Prostate gland (tissue), 2 donors: Measurements from ENCODE around the gene C3. TPM values are rescaled to one million over a fixed set of nuclear protein-coding genes. Genes with fewer than 3 reads are reported as not detected.

Experiments
- DNase-seq: peaks from one replicate; pipeline ENCODE4 v3.0.0-alpha.2; 2019; ENCODE audit warnings: low spot score
- H3K27ac ChIP-seq, 2 donors: fragments of 200-600 bp; sonication (generic); 2 replicates each; pipeline ENCODE4 v1.5.1; 2017 to 2019
- H3K27me3 ChIP-seq: fragments of 200-600 bp; sonication (generic); replicated peaks from 2 replicates; pipeline ENCODE4 v1.5.1; 2019; ENCODE audit not compliant: insufficient read depth
- H3K36me3 ChIP-seq, 2 donors: fragments of 200-600 bp; sonication (generic); 1 replicate in 1 of 2; 2 replicates in 1 of 2; pipeline versions ENCODE4 v1.5.1 to v1.8.1; 2017 to 2019
- H3K4me1 ChIP-seq: fragments of 200-600 bp; sonication (generic); replicated peaks from 2 replicates; pipeline ENCODE4 v1.5.1; 2019
- H3K4me3 ChIP-seq, 2 donors: fragments of 200-600 bp; sonication (generic); 2 replicates each; pipeline ENCODE4 v1.5.1; 2017 to 2019
- H3K9me3 ChIP-seq: fragments of 200-600 bp; sonication (generic); 2 replicates; pipeline ENCODE4 v1.5.1; 2017
- POLR2A ChIP-seq: fragments of 450-650 bp; IDR thresholded peaks from one replicate; pipeline ENCODE4 v1.6.1; 2016; ENCODE audit warnings: antibody characterized with exemption, mild to moderate bottlenecking
- POLR2AphosphoS5 ChIP-seq: sonication (generic); formaldehyde crosslinking; IDR thresholded peaks from one replicate; pipeline ENCODE4 v1.6.1; 2017; ENCODE audit warnings: antibody characterized with exemption
- WGBS: methylation state at CpG from one replicate; pipeline ENCODE4 v1.1.5; 2018; 5-methylcytosine and 5-hydroxymethylcytosine counted together
- intact Hi-C: fragments of 100-400 bp; cut with DNase I; formaldehyde crosslinking; loops from one replicate; pipeline ENCODE4 v1.14.2; 2022
- total RNA-seq, 2 donors: library from RNA; depleted of rRNA; stranded (reverse); fragments of >200 nt; gene quantifications; one replicate each; pipeline ENCODE4 v1.1.0, GENCODE V29; 2016
- TF ChIP-seq, protein P1 (sequence below), 4 experiments: fragments of 200-600 bp in 2 of 4; fragments of 450-650 bp in 2 of 4; sonication (generic) in 2 of 4; IDR thresholded peaks; 1 replicate in 3 of 4; 2 replicates in 1 of 4; pipeline ENCODE4 v1.5.1; 2016 to 2019; ENCODE audit warnings: antibody characterized with exemption in 4 of 4, mild to moderate bottlenecking in 2 of 4, moderate library complexity in 2 of 4

Gene C3
- total RNA-seq, 2 donors from 2014 or later = 95.1 to 165 TPM

- Histone ChIP-seq H3K27ac (no peak overlapping the region), H3K4me1 (no peaks in the 10 kb centered on the region), H3K4me3 (no peak overlapping the region), H3K27me3 (no peaks in the 10 kb centered on the region), H3K9me3 (no peaks in the 10 kb centered on the region), H3K36me3 (peaks cover 0 to 3% of the 10 kb centered on the region in 2 donors)
- WGBS = 99% methylated on average over 17 of the region's 17 CpGs
- intact Hi-C loops = no loop called here
- no peak for TF ChIP-seq POLR2AphosphoS5
- no peak for TF ChIP-seq POLR2A
- TF ChIP-seq, protein P1, sequence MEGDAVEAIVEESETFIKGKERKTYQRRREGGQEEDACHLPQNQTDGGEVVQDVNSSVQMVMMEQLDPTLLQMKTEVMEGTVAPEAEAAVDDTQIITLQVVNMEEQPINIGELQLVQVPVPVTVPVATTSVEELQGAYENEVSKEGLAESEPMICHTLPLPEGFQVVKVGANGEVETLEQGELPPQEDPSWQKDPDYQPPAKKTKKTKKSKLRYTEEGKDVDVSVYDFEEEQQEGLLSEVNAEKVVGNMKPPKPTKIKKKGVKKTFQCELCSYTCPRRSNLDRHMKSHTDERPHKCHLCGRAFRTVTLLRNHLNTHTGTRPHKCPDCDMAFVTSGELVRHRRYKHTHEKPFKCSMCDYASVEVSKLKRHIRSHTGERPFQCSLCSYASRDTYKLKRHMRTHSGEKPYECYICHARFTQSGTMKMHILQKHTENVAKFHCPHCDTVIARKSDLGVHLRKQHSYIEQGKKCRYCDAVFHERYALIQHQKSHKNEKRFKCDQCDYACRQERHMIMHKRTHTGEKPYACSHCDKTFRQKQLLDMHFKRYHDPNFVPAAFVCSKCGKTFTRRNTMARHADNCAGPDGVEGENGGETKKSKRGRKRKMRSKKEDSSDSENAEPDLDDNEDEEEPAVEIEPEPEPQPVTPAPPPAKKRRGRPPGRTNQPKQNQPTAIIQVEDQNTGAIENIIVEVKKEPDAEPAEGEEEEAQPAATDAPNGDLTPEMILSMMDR (IDR thresholded peaks at IDR 0.05) = no peak
- no peak for DNase-seq
Observed at GRCh38 chr19:6760606-6761005, 40.2 kb upstream of the C3 start.

DNA sequence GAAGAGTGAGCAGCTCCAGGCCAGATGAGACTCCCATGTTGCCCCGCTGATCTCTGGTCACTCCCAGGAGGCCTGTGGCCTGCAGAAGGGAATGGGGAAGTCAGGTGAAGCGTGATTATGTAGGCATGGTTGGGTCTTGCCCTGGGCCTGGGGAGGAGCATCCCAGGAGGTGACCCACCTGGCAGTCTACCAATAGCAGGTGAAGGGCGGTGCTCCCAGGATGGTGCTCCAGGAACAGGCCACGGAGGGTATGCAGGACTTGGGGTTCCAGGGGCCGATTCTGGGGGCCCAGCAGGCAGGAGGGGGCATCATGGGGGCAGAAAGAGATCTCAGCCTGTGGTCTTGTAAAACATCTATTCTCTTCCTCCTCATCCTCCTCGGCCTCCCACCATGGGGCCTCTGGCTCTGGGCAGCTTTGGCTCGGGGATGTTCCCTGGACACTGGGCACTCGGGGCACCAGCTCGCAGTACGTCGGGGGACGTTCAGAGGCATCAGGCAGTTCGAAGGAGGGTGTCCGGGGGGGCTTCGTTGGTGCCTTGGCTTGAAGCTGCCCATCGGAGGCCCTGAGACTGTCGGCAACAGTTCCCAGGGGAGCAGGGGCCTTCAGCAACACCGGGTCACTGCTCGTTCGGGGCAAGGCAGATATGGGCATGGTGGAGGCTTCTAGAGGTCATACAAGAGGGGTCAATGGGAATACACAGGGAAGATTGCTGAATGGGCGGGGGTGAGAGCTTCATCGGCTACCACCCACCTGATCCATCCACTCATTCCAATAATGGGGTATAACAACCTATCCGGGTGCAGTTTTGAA is 34.4 kb upstream of the C3 start:
- intact Hi-C loops = loop anchor here (10.0 kb wide), 1 partner anchor 120 kb away; no protein-coding TSS in a partner anchor
- no peak for DNase-seq
- H3K27ac ChIP-seq = no peak overlapping the region
- WGBS = 95% methylated on average over 22 of the region's 23 CpGs
- H3K9me3 ChIP-seq = no peaks in the 10 kb centered on the region
- H3K4me3 ChIP-seq = no peak overlapping the region
- no peaks in the 10 kb centered on the region for H3K4me1 ChIP-seq
- H3K36me3 ChIP-seq = peaks cover 3 to 9% of the 10 kb centered on the region in 2 donors
- TF ChIP-seq POLR2A (no peak), POLR2AphosphoS5 (no peak)
- TF ChIP-seq, protein P1 (IDR thresholded peaks at IDR 0.05) = no peak
- no peaks in the 10 kb centered on the region for H3K27me3 ChIP-seq

- DNase-seq = no peak
- Histone ChIP-seq H3K27ac (no peak overlapping the region), H3K36me3 (peaks cover 0 to 12% of the 10 kb centered on the region in 2 donors), H3K27me3 (no peaks in the 10 kb centered on the region), H3K4me1 (no peaks in the 10 kb centered on the region), H3K4me3 (no peak overlapping the region), H3K9me3 (no peaks in the 10 kb centered on the region)
- intact Hi-C loops = loop anchor here (10.0 kb wide), 1 partner anchor 119 kb away; no protein-coding TSS in a partner anchor
- WGBS = 94% methylated on average over 22 of the region's 22 CpGs
- TF ChIP-seq POLR2A = no peak
- no peak for TF ChIP-seq POLR2AphosphoS5
- TF ChIP-seq, protein P1 (IDR thresholded peaks at IDR 0.05) = no peak
Observed at GRCh38 chr19:6754136-6754535, 33.7 kb upstream of the C3 start.

DNA sequence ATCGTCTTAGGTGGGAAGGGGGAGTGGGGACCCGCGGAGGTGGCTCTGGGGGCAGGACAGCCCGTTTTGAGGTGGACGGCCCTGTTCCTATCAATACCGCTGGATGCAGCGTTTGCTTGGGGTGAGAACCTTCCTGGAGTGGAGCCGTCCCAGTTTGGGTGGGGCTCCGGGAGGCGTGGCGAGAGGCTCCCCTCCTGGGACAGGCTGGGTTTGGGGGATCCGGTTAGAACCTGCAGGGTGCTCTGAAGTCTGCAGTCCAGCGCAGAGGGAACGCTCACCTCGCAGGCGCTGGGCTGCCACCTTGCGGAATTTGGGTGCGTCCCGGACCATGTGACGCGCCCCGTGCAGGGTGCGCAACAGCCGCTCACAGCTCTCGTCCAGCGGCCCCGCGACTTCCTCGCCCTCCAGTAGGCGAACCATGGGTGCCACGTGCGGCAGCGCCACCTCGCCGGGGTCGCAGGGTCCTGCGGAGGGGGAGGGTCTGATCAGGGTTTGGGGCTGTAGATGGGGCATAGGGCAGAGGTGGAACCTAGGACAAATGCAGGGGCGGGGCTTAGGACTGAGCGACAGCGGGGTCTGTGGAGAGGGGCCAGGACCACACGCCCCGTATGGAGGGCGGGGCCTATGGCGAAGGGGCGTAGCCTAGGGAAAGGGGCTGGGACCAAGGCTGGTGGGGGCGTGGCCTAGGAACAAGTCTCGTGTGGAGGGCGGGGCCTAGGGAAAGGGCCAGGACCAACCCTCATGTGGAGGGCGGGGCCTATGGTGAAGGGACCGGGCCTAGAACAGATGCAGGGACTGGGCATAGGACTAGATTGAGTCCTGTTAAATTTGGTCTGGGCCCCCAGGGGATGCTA is 33.0 kb upstream of the C3 start:
- WGBS = 37% methylated on average over 48 of the region's 50 CpGs
- Histone ChIP-seq H3K36me3 (peaks cover 0 to 12% of the 10 kb centered on the region in 2 donors), H3K4me1 (no peaks in the 10 kb centered on the region), H3K27ac (no peak overlapping the region), H3K4me3 (peak overlapping the region; percentile 3 to 18), H3K9me3 (no peaks in the 10 kb centered on the region), H3K27me3 (no peaks in the 10 kb centered on the region)
- TF ChIP-seq, protein P1 (IDR thresholded peaks at IDR 0.05) = peak in 2 of 4 experiments; percentile 35 to 55
- peak; percentile 47 for TF ChIP-seq POLR2AphosphoS5
- no peak for TF ChIP-seq POLR2A
- no peak for DNase-seq
- intact Hi-C loops = loop anchor here (10.0 kb wide), 1 partner anchor 119 kb away; no protein-coding TSS in a partner anchor
